Neural progenitor cell (in vitro differentiated cells): ENCODE measurements around the gene AP3S2. TPM values are rescaled to one million over a fixed set of nuclear protein-coding genes. Genes with fewer than 3 reads are reported as not detected.

Source experiments
- DNase-seq: peaks from one replicate; pipeline ENCODE4 v3.0.0-alpha.2; 2016; ENCODE audit warnings: low spot score
- H2AFZ ChIP-seq: fragments of 200-600 bp; sonication (generic); replicated peaks from 2 replicates; pipeline ENCODE4 v1.6.1; 2016; ENCODE audit warnings: antibody characterized with exemption
- H3F3A ChIP-seq: fragments of 200-600 bp; sonication (generic); 2 replicates; pipeline ENCODE4 v1.6.1; 2016; ENCODE audit warnings: antibody characterized with exemption, low read depth
- H3K27ac ChIP-seq: fragments of 200-600 bp; sonication (generic); 2 replicates; pipeline ENCODE4 v1.5.1; 2016; ENCODE audit warnings: mild to moderate bottlenecking
- H3K27me3 ChIP-seq: fragments of 200-600 bp; sonication (generic); 2 replicates; pipeline ENCODE4 v1.6.1; 2016; ENCODE audit warnings: mild to moderate bottlenecking, moderate library complexity
- H3K36me3 ChIP-seq: fragments of 200-600 bp; sonication (generic); 2 replicates; pipeline ENCODE4 v1.5.1; 2016
- H3K4me1 ChIP-seq: fragments of 200-600 bp; sonication (generic); 2 replicates; pipeline ENCODE4 v1.6.1; 2016; ENCODE audit warnings: mixed run types
- H3K4me2 ChIP-seq: fragments of 200-600 bp; sonication (generic); 2 replicates; pipeline ENCODE4 v1.6.1; 2016
- H3K4me3 ChIP-seq: fragments of 200-600 bp; sonication (generic); 2 replicates; pipeline ENCODE4 v1.5.1; 2016
- H3K79me2 ChIP-seq: fragments of 200-600 bp; sonication (generic); 2 replicates; pipeline ENCODE4 v1.6.1; 2016; ENCODE audit warnings: low read depth
- H3K9ac ChIP-seq: fragments of 200-600 bp; sonication (generic); 2 replicates; pipeline ENCODE4 v1.6.1; 2016
- H3K9me3 ChIP-seq: fragments of 200-600 bp; sonication (generic); 2 replicates; pipeline ENCODE4 v1.5.1; 2016; ENCODE audit warnings: low read depth
- H4K20me1 ChIP-seq: fragments of 200-600 bp; sonication (generic); 2 replicates; pipeline ENCODE4 v1.6.1; 2016; ENCODE audit warnings: low read depth
- H3K27ac Mint-ChIP-seq: 3 replicates; pipeline ENCODE4 v1.8.0; 2021; ENCODE audit warnings: mixed read lengths
- H3K27me3 Mint-ChIP-seq: 2 replicates; pipeline ENCODE4 v1.8.0; 2022; ENCODE audit warnings: low read depth, mild to moderate bottlenecking, inconsistent platforms, moderate library complexity, mixed read lengths; ENCODE audit not compliant: insufficient read depth
- H3K36me3 Mint-ChIP-seq: 3 replicates; pipeline ENCODE4 v1.8.0; 2021; ENCODE audit warnings: mixed read lengths
- H3K4me1 Mint-ChIP-seq: 3 replicates; pipeline ENCODE4 v1.8.0; 2021; ENCODE audit warnings: mixed read lengths
- H3K4me3 Mint-ChIP-seq: 3 replicates; pipeline ENCODE4 v1.8.0; 2021; ENCODE audit warnings: mild to moderate bottlenecking, moderate library complexity, mixed read lengths
- H3K9me3 Mint-ChIP-seq: 3 replicates; pipeline ENCODE4 v1.8.0; 2020; ENCODE audit warnings: mixed read lengths
- CTCF ChIP-seq: fragments of 200-600 bp; sonication (generic); IDR thresholded peaks from 2 replicates; pipeline ENCODE4 v1.5.1; 2017; ENCODE audit warnings: antibody characterized with exemption, mild to moderate bottlenecking
- EZH2 ChIP-seq: fragments of 200-600 bp; sonication (generic); IDR thresholded peaks from 2 replicates; pipeline ENCODE4 v1.6.1; 2017; ENCODE audit warnings: antibody characterized with exemption, mild to moderate bottlenecking, moderate library complexity
- EZH2phosphoT487 ChIP-seq: fragments of 200-600 bp; sonication (generic); IDR thresholded peaks from 2 replicates; pipeline ENCODE4 v1.6.1; 2017; ENCODE audit warnings: antibody characterized with exemption
- total RNA-seq: library from RNA; depleted of rRNA; stranded (reverse); fragments of >200 nt; gene quantifications from 2 replicates; pipeline ENCODE4 v1.2.3, GENCODE V29; 2015; ENCODE audit warnings: low replicate concordance

The AP3S2 gene
- total RNA-seq, 1 donor from 2014 or later, result 75.3 TPM

DNA sequence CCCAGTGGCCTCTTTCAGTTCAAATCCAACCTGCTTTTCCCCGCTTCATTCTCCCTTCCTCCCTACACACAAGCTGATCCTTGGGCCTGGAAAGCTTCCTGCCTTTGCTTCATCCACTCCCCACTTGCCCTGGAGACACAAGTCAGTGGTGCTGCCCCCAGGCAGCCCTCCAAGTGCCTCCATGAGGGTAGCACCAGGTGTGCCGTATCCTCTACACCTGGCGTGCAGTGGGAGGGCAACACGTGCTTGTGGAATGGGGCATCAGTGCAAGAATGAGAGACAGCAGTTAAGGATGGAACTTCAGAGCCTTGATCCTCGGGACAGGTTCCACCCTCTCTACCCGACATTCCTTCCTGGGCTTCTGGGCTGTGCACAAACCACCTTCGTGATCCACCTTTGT, 83.0 kb downstream of the AP3S2 start:
- H2AFZ ChIP-seq, result no peak overlapping the region
- Mint-ChIP-seq H3K4me3 (peak overlapping the region; percentile 5), H3K9me3 (peaks cover 8% of the 10 kb centered on the region), H3K4me1 (peaks cover 21% of the 10 kb centered on the region), H3K27ac (peak overlapping the region; percentile 85), H3K36me3 (no peaks in the 10 kb centered on the region), H3K27me3 (peaks cover 23% of the 10 kb centered on the region)
- TF ChIP-seq CTCF (no peak), EZH2phosphoT487 (no peak), EZH2 (no peak)
- no peaks in the 10 kb centered on the region for H3K36me3 ChIP-seq
- no peaks in the 10 kb centered on the region for H3K79me2 ChIP-seq
- H3K27me3 ChIP-seq, result peaks cover 28% of the 10 kb centered on the region
- H3K27ac ChIP-seq, result no peak overlapping the region
- DNase-seq, result no peak
- H3F3A ChIP-seq, result peaks cover 10% of the 10 kb centered on the region
- no peak overlapping the region for H3K9ac ChIP-seq
- H3K9me3 ChIP-seq, result no peaks in the 10 kb centered on the region
- H3K4me2 ChIP-seq, result no peak overlapping the region
- H4K20me1 ChIP-seq, result no peaks in the 10 kb centered on the region
- no peak overlapping the region for H3K4me3 ChIP-seq
- H3K4me1 ChIP-seq, result peaks cover 12% of the 10 kb centered on the region

DNA sequence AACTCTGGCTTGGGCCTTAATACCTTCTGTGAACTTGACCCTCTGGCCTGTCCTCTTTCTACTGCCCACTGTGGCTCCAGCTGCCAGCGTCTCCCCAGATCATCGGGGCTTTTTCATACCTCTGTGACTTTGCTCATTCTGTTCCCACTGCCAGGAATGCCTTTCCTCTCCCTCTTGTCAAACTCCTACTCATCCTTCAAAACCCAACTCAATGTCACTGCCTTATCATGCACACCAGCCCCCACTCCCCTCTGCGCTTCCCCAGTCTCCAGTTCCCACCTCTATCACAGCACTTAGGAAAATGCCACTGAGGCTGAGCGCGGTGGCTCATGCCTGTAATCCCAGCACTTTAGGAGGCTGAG, 84.0 kb downstream of the AP3S2 start:
- H3K9ac ChIP-seq, result no peak overlapping the region
- H3K27me3 Mint-ChIP-seq, result peaks cover 17% of the 10 kb centered on the region
- no peaks in the 10 kb centered on the region for H3K36me3 ChIP-seq
- H3K4me3 ChIP-seq, result no peak overlapping the region
- peaks cover 6% of the 10 kb centered on the region for H3F3A ChIP-seq
- H4K20me1 ChIP-seq, result no peaks in the 10 kb centered on the region
- H3K27ac ChIP-seq, result no peak overlapping the region
- no peaks in the 10 kb centered on the region for H3K36me3 Mint-ChIP-seq
- H2AFZ ChIP-seq, result no peak overlapping the region
- no peak overlapping the region for H3K4me2 ChIP-seq
- H3K9me3 Mint-ChIP-seq, result no peaks in the 10 kb centered on the region
- no peaks in the 10 kb centered on the region for H3K9me3 ChIP-seq
- H3K4me1 ChIP-seq, result peaks cover 12% of the 10 kb centered on the region
- H3K27ac Mint-ChIP-seq, result peak overlapping the region; percentile 4
- TF ChIP-seq EZH2phosphoT487 (no peak), EZH2 (no peak), CTCF (no peak)
- H3K79me2 ChIP-seq, result no peaks in the 10 kb centered on the region
- H3K4me1 Mint-ChIP-seq, result peaks cover 21% of the 10 kb centered on the region
- no peak overlapping the region for H3K4me3 Mint-ChIP-seq
- peaks cover 18% of the 10 kb centered on the region for H3K27me3 ChIP-seq
- DNase-seq, result no peak

DNA sequence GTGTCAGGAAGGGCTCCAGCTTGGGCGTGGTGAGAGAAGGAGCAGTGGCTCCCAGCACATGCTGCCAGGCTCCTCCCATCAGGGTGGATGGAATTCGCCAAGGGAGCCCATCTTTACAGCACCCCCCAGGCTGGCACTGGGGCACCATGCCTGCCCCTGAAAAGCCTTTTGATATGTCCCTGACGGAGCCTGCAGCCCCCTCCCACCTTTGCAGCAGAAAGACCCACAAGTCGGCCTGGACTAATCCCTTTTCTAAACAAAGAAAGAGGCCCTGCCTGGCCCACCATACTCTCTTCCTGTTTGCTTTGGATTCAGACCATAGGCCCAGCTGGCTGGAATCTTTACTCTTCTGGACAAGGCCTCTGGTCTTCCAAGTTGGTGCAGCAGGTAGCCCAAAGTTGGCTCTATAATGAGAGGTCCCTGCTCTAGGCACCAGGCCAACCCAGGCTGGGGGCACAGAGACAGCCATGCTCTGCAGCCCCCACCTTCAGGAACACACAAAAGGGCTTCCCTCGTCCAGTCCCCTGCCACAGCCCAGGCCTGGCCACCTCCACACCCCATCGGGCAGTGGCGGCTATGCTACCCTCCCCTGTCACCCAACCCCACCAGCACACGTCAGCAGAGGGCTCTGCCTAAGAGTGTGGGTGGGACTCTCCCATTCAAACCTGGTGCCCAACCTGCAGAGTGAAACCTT, 84.6 kb downstream of the AP3S2 start:
- H3K27ac ChIP-seq, result no peak overlapping the region
- Mint-ChIP-seq H3K4me3 (no peak overlapping the region), H3K36me3 (no peaks in the 10 kb centered on the region), H3K27me3 (peaks cover 18% of the 10 kb centered on the region), H3K9me3 (no peaks in the 10 kb centered on the region), H3K4me1 (peaks cover 21% of the 10 kb centered on the region), H3K27ac (peak overlapping the region; percentile 4)
- no peaks in the 10 kb centered on the region for H3K79me2 ChIP-seq
- no peak for TF ChIP-seq EZH2
- TF ChIP-seq CTCF, result no peak
- no peak for TF ChIP-seq EZH2phosphoT487
- no peaks in the 10 kb centered on the region for H4K20me1 ChIP-seq
- peak overlapping the region; percentile 80 for H2AFZ ChIP-seq
- H3K9me3 ChIP-seq, result no peaks in the 10 kb centered on the region
- peaks cover 12% of the 10 kb centered on the region for H3K4me1 ChIP-seq
- H3K27me3 ChIP-seq, result peaks cover 12% of the 10 kb centered on the region
- H3K9ac ChIP-seq, result no peak overlapping the region
- no peaks in the 10 kb centered on the region for H3K36me3 ChIP-seq
- peak overlapping the region; percentile 57 for H3K4me2 ChIP-seq
- peaks cover 6% of the 10 kb centered on the region for H3F3A ChIP-seq
- peak; percentile 57 for DNase-seq
- H3K4me3 ChIP-seq, result no peak overlapping the region
